ENCODE measurements around the gene RNASEH2A. TPM values are rescaled to one million over a fixed set of nuclear protein-coding genes. Genes with fewer than 3 reads are reported as not detected.
A peak's percentile ranks its signal among the peaks of the same experiment; 100 is the strongest.

RNASEH2A gene
- total and polyA plus RNA-seq, 2 of the 13 experiments (the other 11 are each of a cell fraction or from before 2014, with no cell fraction given): 25.1 to 35.8 TPM

DNA sequence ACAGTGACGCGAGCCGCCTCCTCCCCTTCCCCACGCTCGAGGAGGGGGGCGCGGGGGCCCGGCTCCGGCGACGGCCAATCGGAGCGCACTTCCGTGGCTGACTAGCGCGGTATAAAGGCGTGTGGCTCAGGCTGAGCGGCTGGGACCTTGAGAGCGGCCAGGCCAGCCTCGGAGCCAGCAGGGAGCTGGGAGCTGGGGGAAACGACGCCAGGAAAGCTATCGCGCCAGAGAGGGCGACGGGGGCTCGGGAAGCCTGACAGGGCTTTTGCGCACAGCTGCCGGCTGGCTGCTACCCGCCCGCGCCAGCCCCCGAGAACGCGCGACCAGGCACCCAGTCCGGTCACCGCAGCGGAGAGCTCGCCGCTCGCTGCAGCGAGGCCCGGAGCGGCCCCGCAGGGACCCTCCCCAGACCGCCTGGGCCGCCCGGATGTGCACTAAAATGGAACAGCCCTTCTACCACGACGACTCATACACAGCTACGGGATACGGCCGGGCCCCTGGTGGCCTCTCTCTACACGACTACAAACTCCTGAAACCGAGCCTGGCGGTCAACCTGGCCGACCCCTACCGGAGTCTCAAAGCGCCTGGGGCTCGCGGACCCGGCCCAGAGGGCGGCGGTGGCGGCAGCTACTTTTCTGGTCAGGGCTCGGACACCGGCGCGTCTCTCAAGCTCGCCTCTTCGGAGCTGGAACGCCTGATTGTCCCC, 14.9 kb upstream of the RNASEH2A start, which contains the start of gene JUNB (continued):
- TF ChIP-seq CBX2 (IDR thresholded peaks at IDR 0.05; ENCODE audit: low read depth, low read length): no peak
- no peak for TF ChIP-seq CBX2 (CRISPR knock-in tag; IDR thresholded peaks at IDR 0.05; ENCODE audit: low read depth)
- peak; percentile 87 for TF ChIP-seq ZIK1 (CRISPR knock-in tag; IDR thresholded peaks at IDR 0.05; ENCODE audit: borderline replicate concordance, low read depth)
- TF ChIP-seq BRCA1 (CRISPR knock-in tag; IDR thresholded peaks at IDR 0.05): no peak; the same call in 1 of the 2 replicates
- no peak for TF ChIP-seq ZNF83 (CRISPR knock-in tag; IDR thresholded peaks at IDR 0.05; ENCODE audit: borderline replicate concordance)
- no peak for TF ChIP-seq ZNF543 (CRISPR knock-in tag; IDR thresholded peaks at IDR 0.05)
- no peak for TF ChIP-seq ZNF569 (CRISPR knock-in tag; IDR thresholded peaks at IDR 0.05; ENCODE audit: borderline replicate concordance)
- TF ChIP-seq SRSF1 (optimal IDR thresholded peaks at IDR 0.05; ENCODE audit: low read depth, low read length): peak; percentile 97
- TF ChIP-seq ZNF724P (CRISPR knock-in tag; IDR thresholded peaks at IDR 0.05; ENCODE audit: borderline replicate concordance): no peak
- TF ChIP-seq ZNF30 (CRISPR knock-in tag; IDR thresholded peaks at IDR 0.05): no peak
- no peak; the same call in 1 of the 2 replicates for TF ChIP-seq HCFC1 (IDR thresholded peaks at IDR 0.05; ENCODE audit: low read depth, low read length)
- TF ChIP-seq, protein P1, sequence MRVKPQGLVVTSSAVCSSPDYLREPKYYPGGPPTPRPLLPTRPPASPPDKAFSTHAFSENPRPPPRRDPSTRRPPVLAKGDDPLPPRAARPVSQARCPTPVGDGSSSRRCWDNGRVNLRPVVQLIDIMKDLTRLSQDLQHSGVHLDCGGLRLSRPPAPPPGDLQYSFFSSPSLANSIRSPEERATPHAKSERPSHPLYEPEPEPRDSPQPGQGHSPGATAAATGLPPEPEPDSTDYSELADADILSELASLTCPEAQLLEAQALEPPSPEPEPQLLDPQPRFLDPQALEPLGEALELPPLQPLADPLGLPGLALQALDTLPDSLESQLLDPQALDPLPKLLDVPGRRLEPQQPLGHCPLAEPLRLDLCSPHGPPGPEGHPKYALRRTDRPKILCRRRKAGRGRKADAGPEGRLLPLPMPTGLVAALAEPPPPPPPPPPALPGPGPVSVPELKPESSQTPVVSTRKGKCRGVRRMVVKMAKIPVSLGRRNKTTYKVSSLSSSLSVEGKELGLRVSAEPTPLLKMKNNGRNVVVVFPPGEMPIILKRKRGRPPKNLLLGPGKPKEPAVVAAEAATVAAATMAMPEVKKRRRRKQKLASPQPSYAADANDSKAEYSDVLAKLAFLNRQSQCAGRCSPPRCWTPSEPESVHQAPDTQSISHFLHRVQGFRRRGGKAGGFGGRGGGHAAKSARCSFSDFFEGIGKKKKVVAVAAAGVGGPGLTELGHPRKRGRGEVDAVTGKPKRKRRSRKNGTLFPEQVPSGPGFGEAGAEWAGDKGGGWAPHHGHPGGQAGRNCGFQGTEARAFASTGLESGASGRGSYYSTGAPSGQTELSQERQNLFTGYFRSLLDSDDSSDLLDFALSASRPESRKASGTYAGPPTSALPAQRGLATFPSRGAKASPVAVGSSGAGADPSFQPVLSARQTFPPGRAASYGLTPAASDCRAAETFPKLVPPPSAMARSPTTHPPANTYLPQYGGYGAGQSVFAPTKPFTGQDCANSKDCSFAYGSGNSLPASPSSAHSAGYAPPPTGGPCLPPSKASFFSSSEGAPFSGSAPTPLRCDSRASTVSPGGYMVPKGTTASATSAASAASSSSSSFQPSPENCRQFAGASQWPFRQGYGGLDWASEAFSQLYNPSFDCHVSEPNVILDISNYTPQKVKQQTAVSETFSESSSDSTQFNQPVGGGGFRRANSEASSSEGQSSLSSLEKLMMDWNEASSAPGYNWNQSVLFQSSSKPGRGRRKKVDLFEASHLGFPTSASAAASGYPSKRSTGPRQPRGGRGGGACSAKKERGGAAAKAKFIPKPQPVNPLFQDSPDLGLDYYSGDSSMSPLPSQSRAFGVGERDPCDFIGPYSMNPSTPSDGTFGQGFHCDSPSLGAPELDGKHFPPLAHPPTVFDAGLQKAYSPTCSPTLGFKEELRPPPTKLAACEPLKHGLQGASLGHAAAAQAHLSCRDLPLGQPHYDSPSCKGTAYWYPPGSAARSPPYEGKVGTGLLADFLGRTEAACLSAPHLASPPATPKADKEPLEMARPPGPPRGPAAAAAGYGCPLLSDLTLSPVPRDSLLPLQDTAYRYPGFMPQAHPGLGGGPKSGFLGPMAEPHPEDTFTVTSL (CRISPR knock-in tag; IDR thresholded peaks at IDR 0.05; ENCODE audit: borderline replicate concordance): no peak
- peak; percentile 88; the same call in 1 of the 2 replicates for TF ChIP-seq CBX5 (CRISPR knock-in tag; IDR thresholded peaks at IDR 0.05; ENCODE audit: borderline replicate concordance)
- no peak for TF ChIP-seq PHF5A (CRISPR knock-in tag; IDR thresholded peaks at IDR 0.05; ENCODE audit: low read depth, unreplicated experiment)
- TF ChIP-seq, protein P2, sequence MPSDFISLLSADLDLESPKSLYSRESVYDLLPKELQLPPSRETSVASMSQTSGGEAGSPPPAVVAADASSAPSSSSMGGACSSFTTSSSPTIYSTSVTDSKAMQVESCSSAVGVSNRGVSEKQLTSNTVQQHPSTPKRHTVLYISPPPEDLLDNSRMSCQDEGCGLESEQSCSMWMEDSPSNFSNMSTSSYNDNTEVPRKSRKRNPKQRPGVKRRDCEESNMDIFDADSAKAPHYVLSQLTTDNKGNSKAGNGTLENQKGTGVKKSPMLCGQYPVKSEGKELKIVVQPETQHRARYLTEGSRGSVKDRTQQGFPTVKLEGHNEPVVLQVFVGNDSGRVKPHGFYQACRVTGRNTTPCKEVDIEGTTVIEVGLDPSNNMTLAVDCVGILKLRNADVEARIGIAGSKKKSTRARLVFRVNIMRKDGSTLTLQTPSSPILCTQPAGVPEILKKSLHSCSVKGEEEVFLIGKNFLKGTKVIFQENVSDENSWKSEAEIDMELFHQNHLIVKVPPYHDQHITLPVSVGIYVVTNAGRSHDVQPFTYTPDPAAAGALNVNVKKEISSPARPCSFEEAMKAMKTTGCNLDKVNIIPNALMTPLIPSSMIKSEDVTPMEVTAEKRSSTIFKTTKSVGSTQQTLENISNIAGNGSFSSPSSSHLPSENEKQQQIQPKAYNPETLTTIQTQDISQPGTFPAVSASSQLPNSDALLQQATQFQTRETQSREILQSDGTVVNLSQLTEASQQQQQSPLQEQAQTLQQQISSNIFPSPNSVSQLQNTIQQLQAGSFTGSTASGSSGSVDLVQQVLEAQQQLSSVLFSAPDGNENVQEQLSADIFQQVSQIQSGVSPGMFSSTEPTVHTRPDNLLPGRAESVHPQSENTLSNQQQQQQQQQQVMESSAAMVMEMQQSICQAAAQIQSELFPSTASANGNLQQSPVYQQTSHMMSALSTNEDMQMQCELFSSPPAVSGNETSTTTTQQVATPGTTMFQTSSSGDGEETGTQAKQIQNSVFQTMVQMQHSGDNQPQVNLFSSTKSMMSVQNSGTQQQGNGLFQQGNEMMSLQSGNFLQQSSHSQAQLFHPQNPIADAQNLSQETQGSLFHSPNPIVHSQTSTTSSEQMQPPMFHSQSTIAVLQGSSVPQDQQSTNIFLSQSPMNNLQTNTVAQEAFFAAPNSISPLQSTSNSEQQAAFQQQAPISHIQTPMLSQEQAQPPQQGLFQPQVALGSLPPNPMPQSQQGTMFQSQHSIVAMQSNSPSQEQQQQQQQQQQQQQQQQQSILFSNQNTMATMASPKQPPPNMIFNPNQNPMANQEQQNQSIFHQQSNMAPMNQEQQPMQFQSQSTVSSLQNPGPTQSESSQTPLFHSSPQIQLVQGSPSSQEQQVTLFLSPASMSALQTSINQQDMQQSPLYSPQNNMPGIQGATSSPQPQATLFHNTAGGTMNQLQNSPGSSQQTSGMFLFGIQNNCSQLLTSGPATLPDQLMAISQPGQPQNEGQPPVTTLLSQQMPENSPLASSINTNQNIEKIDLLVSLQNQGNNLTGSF (CRISPR knock-in tag; IDR thresholded peaks at IDR 0.05): no peak
- no peak for TF ChIP-seq SNAPC2 (CRISPR knock-in tag; IDR thresholded peaks at IDR 0.05)
